Frontal cortex (tissue), 4 donors: ENCODE results near the gene LHFPL2. TPM values are rescaled to one million over a fixed set of nuclear protein-coding genes. Genes with fewer than 3 reads are reported as not detected.
A peak's percentile ranks its signal among the peaks of the same experiment; 100 is the strongest.
"Not testable (repeated sequence)": the region's sequence is repeated elsewhere in the genome, so short reads cannot be mapped to it uniquely, and the experiment has no call there.

Experiments
- DNase-seq, 2 donors: peaks; one replicate each; pipeline ENCODE4 v3.0.0; 2012; ENCODE audit warnings: low spot score in 2 of 2
- FAIRE-seq: peaks from 2 replicates; lab custom pipeline; 2012; peaks lifted over from hg19 to GRCh38; lab: Jason Lieb, UNC
- total RNA-seq: library from RNA; depleted of rRNA; stranded (reverse); fragments of >200 nt; gene quantifications from one replicate; pipeline ENCODE4 v1.2.3, GENCODE V29; 2014
- donor health status: control.
- donor health status: control.
- donor health status: control.

Gene LHFPL2
- total RNA-seq, 1 donor from 2014 or later = 23.2 TPM

- no peak for DNase-seq
- FAIRE-seq = no peak
These were observed 150.7 kb downstream of the LHFPL2 start for GRCh38 chr5:78497573-78498533.

- no peak for DNase-seq
- no peak for FAIRE-seq
These were observed 152.2 kb downstream of the LHFPL2 start for GRCh38 chr5:78496373-78496772.

GRCh38 chr5:78495800-78496199 lies 152.8 kb downstream of the LHFPL2 start:
- no peak for DNase-seq
- FAIRE-seq = no peak

GRCh38 chr5:78492650-78493049 lies 155.9 kb downstream of the LHFPL2 start:
- no peak for FAIRE-seq
- DNase-seq = no peak

- no peak for FAIRE-seq
These were observed 156.3 kb downstream of the LHFPL2 start for GRCh38 chr5:78492224-78492623.

GRCh38 chr5:78490709-78491485 lies 157.7 kb downstream of the LHFPL2 start:
- FAIRE-seq (no peak), DNase-seq (no peak)

More at GRCh38 chr5:78492224-78492623, 156.3 kb downstream of the LHFPL2 start:
- DNase-seq = no peak

GRCh38 chr5:78487846-78488245 lies 160.7 kb downstream of the LHFPL2 start:
- DNase-seq (no peak), FAIRE-seq (no peak)

GRCh38 chr5:78486218-78486617 lies 162.4 kb downstream of the LHFPL2 start:
- FAIRE-seq (no peak), DNase-seq (no peak)

- DNase-seq (no peak), FAIRE-seq (no peak)
These were observed 164.6 kb downstream of the LHFPL2 start for GRCh38 chr5:78483809-78484521.

GRCh38 chr5:78482948-78483347 lies 165.6 kb downstream of the LHFPL2 start:
- FAIRE-seq (no peak), DNase-seq (no peak)

GRCh38 chr5:78476795-78477194 lies 171.8 kb downstream of the LHFPL2 start:
- no peak for DNase-seq
- no peak for FAIRE-seq

- no peak for DNase-seq
- no peak for FAIRE-seq
These were observed 173.2 kb downstream of the LHFPL2 start for GRCh38 chr5:78475370-78475769.

GRCh38 chr5:78473751-78474150 lies 174.8 kb downstream of the LHFPL2 start:
- FAIRE-seq (no peak), DNase-seq (no peak)

- DNase-seq = no peak
- FAIRE-seq = no peak
These were observed 176.0 kb downstream of the LHFPL2 start for GRCh38 chr5:78472469-78473106.

- no peak for DNase-seq
- FAIRE-seq = no peak
These were observed 176.7 kb downstream of the LHFPL2 start for GRCh38 chr5:78471896-78472295.

GRCh38 chr5:78467752-78468357 lies 180.7 kb downstream of the LHFPL2 start:
- FAIRE-seq (peak; percentile 55), DNase-seq (peak in 1 of 2 donors; percentile 20)

GRCh38 chr5:78467140-78467539 lies 181.4 kb downstream of the LHFPL2 start:
- no peak for DNase-seq
- FAIRE-seq = no peak

- DNase-seq (no peak), FAIRE-seq (no peak)
These were observed 189.7 kb downstream of the LHFPL2 start for GRCh38 chr5:78458843-78459242.

- FAIRE-seq, DNase-seq: not testable (repeated sequence)
These were observed 191.1 kb downstream of the LHFPL2 start for GRCh38 chr5:78457507-78457906.
